Ovary (tissue), 10 donors: ENCODE results near the gene POGZ. TPM values are rescaled to one million over a fixed set of nuclear protein-coding genes. Genes with fewer than 3 reads are reported as not detected.

Experiments
- DNase-seq, 5 donors: peaks; one replicate each; pipeline ENCODE4 v3.0.0-alpha.2; 2019 to 2020
- H3K27ac ChIP-seq, 2 donors: fragments of 200-600 bp; one replicate each; pipeline versions ENCODE4 v1.5.1 to v1.8.0; 2019 to 2022
- H3K27me3 ChIP-seq: fragments of 200-600 bp; one replicate; pipeline ENCODE4 v1.8.0; 2022
- H3K36me3 ChIP-seq: fragments of 200-600 bp; sonication (generic); one replicate; pipeline ENCODE4 v1.5.1; 2019
- H3K4me1 ChIP-seq: one replicate; pipeline ENCODE4 v1.8.1; 2013; ENCODE audit warnings: mild to moderate bottlenecking, moderate library complexity; ENCODE audit not compliant: insufficient read depth
- H3K4me3 ChIP-seq: fragments of 200-600 bp; sonication (generic); one replicate; pipeline ENCODE4 v1.5.1; 2017
- H3K9me3 ChIP-seq, 2 donors: fragments of 200-600 bp in 1 of 2; sonication (generic) in 1 of 2; one replicate each; pipeline versions ENCODE4 v1.5.1 to v1.8.1; 2013 to 2019; ENCODE audit warnings: mild to moderate bottlenecking in 1 of 2, moderate library complexity in 1 of 2
- CTCF ChIP-seq, 3 donors: fragments of 450-650 bp in 2 of 3; fragments of 200-600 bp in 1 of 3; IDR thresholded peaks; one replicate each; pipeline versions ENCODE4 v1.5.1 to v1.8.0; 2016 to 2022; ENCODE audit warnings: antibody characterized with exemption in 3 of 3, mild to moderate bottlenecking in 1 of 3
- EP300 ChIP-seq: sonication (generic); formaldehyde crosslinking; IDR thresholded peaks from one replicate; pipeline ENCODE4 v1.6.1; 2017; ENCODE audit warnings: antibody characterized with exemption
- POLR2A ChIP-seq: fragments of 450-650 bp; IDR thresholded peaks from one replicate; pipeline ENCODE4 v1.6.1; 2017; ENCODE audit warnings: antibody characterized with exemption, mild to moderate bottlenecking, moderate library complexity
- WGBS, 3 donors: extraction: QIAGEN DNeasy Blood & Tissue Kit in 1 of 3; methylation state at CpG; one replicate each; pipeline versions ENCODE4 v1.1.5 to v1.1.7; 2013 to 2017; 5-methylcytosine and 5-hydroxymethylcytosine counted together
- intact Hi-C, 4 donors: fragments of 100-400 bp; cut with DNase I; formaldehyde crosslinking; loops; one replicate each; pipeline versions ENCODE4 v1.11.0 to v1.15.1; 2022 to 2023
- long read RNA-seq, 3 donors: library from polyadenylated mRNA in 2 of 3; unstranded in 2 of 3; transcript quantifications; one replicate each; pipeline ENCODE4 v2.0.0 and lab custom pipeline, GENCODE V29; 2021 to 2026
- polyA plus RNA-seq, 2 donors: library from polyadenylated mRNA; stranded (reverse); fragments of 200-250 nt in 1 of 2; fragments of 350-450 nt in 1 of 2; fragmentation: Illumina TruSeq in 1 of 2; extraction: RNeasy Lipid Tissue Mini Kit (QIAGEN cat#74804) in 1 of 2; gene quantifications; one replicate each; pipeline ENCODE4 v1.2.3, GENCODE V29; 2013 to 2014
- total RNA-seq, 7 donors: library from RNA; depleted of rRNA in 2 of 7; stranded (reverse); fragments of >200 nt in 2 of 7; fragmentation: NEBNext Ultra II Directional in 3 of 7; extraction: Animal tissue kit (Norgen Biotek cat#: 25700) in 3 of 7; gene quantifications; one replicate each; pipeline versions ENCODE4 v1.1.0 to v1.2.4, GENCODE V29; 2016 to 2023
- donor health status: DM: no; HTN: no; CAD: no; lungs with moderate emphysema.
- donor health status: DM: no; HTN: no; CAD: no.
- donor health status: Bipolar disorder and iron deficiency.
- donor health status: DM: yes; HTN: yes; CAD: no.
- donor health status: DM: no; HTN: no; CAD: no.
- donor health status: DM: yes; HTN: yes; CAD: no.

Gene POGZ, protein sequence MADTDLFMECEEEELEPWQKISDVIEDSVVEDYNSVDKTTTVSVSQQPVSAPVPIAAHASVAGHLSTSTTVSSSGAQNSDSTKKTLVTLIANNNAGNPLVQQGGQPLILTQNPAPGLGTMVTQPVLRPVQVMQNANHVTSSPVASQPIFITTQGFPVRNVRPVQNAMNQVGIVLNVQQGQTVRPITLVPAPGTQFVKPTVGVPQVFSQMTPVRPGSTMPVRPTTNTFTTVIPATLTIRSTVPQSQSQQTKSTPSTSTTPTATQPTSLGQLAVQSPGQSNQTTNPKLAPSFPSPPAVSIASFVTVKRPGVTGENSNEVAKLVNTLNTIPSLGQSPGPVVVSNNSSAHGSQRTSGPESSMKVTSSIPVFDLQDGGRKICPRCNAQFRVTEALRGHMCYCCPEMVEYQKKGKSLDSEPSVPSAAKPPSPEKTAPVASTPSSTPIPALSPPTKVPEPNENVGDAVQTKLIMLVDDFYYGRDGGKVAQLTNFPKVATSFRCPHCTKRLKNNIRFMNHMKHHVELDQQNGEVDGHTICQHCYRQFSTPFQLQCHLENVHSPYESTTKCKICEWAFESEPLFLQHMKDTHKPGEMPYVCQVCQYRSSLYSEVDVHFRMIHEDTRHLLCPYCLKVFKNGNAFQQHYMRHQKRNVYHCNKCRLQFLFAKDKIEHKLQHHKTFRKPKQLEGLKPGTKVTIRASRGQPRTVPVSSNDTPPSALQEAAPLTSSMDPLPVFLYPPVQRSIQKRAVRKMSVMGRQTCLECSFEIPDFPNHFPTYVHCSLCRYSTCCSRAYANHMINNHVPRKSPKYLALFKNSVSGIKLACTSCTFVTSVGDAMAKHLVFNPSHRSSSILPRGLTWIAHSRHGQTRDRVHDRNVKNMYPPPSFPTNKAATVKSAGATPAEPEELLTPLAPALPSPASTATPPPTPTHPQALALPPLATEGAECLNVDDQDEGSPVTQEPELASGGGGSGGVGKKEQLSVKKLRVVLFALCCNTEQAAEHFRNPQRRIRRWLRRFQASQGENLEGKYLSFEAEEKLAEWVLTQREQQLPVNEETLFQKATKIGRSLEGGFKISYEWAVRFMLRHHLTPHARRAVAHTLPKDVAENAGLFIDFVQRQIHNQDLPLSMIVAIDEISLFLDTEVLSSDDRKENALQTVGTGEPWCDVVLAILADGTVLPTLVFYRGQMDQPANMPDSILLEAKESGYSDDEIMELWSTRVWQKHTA (N-terminal part only)
- total RNA-seq (100 to 1,000 TPM in 5 of 7 donors, 10 to 100 TPM in 2; 54.8 to 151 (median 104) TPM), polyA plus RNA-seq (100 to 1,000 TPM in 1 of 2 donors, 10 to 100 TPM in 1; 34.6 to 110 TPM)
- long read RNA-seq, donor 1, partial matches to known transcripts, result 19 of 46 reads
- long read RNA-seq, donor 1, other reads (novel, unspliced or antisense), result 26 of 46 reads
- long read RNA-seq, donor 2, full-length matches to known transcripts, result 4 of 51 reads
- long read RNA-seq, donor 2, partial matches to known transcripts, result 47 of 51 reads
- long read RNA-seq, donor 2, other reads (novel, unspliced or antisense), result 0 of 51 reads
- long read RNA-seq, donor 3, full-length matches to known transcripts, result 5 of 33 reads
- long read RNA-seq, donor 3, partial matches to known transcripts, result 9 of 33 reads
- long read RNA-seq, donor 3, other reads (novel, unspliced or antisense), result 19 of 33 reads

DNA sequence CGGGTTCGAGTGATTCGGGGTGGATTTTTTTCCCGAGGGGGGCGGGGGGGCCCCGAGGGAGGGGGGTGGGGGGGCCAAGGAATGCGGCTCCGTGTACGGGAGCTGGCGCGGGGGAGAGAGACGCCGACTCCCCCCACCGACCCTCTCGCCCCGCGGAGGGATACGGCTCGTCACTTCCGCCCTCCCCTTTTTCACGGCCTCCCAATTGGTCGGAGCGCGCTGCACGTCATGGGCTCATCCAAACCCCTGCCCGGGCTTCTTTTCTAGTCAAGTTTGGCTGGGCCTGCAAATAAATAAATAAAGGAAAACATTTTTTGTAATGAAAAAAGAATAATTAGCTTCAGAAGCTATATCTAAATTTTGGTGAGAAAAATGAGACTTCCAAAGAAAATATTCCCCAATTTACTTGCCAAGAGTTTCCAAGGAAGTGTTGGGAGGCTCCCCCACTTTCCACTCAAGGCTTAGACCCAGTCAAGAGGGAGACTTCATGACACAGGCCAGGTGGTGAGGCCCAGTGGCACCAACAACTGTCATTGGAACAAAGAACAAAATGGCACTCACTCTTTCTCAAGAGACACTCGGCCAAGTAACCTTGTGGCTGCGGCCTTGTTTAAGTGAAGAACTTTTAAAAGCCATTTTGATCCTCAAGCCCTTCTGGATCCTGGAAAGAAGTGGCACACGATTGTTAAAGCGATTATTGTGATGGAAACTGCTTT lies at the start of gene POGZ:
Gene POGZ, minus strand, starts transcription at position 164 of the 716 bp plus-strand sequence. CDS start 17,290 bp downstream, outside the sequence.
- 12 to 13% (median 12%) methylated on average over 30 of the region's 30 CpGs for WGBS, 3 donors
- Histone ChIP-seq H3K4me1 (peaks cover 13% of the 10 kb centered on the region), H3K27me3 (no peaks in the 10 kb centered on the region), H3K9me3 (no peaks in the 10 kb centered on the region), H3K36me3 (no peaks in the 10 kb centered on the region), H3K27ac (peak within 1 kb of the TSS; percentile 98 to 99), H3K4me3 (peak within 1 kb of the TSS; percentile 73)
- peak; percentile 98 for DNase-seq
- intact Hi-C loops, result loop anchor here in 1 of 4 donors (2.0 kb wide), 1 partner anchor 13 kb away; no protein-coding TSS in a partner anchor
- TF ChIP-seq POLR2A, result peak; percentile 33
- TF ChIP-seq CTCF (IDR thresholded peaks at IDR 0.05), result no peak

DNA sequence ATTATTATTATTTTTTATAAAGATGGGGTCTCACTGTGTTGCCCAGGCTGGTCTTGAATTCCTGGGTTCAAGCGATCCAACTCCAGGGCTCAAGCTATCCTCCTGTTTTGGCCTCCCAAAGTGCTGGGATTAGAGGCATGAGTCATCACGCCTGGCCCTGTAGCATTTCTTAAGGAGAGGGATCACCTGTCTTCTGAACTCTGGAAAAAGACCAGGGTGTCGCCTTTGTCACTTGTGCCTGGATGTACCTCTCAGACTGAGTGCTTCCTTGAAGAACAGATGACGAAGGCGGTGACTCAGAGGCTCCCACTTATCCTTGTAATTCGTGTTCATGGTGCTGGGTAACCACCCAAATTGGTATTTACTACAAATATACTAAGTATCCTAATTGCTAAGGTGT lies 49.5 kb upstream of the POGZ start:
- whole genome bisulfite sequencing, 3 donors, result 81 to 85% (median 84%) methylated on average over 6 of the region's 6 CpGs
- DNase-seq, result no peak
- no peaks in the 10 kb centered on the region for H3K9me3 ChIP-seq
- no peak overlapping the region for H3K27ac ChIP-seq
- no peaks in the 10 kb centered on the region for H3K36me3 ChIP-seq
- H3K4me3 ChIP-seq, result no peak overlapping the region
- no peaks in the 10 kb centered on the region for H3K27me3 ChIP-seq
- peaks cover 6% of the 10 kb centered on the region for H3K4me1 ChIP-seq
- intact Hi-C loops, result no loop called here
- TF ChIP-seq EP300 (no peak), CTCF (IDR thresholded peaks at IDR 0.05) (no peak), POLR2A (no peak)

DNA sequence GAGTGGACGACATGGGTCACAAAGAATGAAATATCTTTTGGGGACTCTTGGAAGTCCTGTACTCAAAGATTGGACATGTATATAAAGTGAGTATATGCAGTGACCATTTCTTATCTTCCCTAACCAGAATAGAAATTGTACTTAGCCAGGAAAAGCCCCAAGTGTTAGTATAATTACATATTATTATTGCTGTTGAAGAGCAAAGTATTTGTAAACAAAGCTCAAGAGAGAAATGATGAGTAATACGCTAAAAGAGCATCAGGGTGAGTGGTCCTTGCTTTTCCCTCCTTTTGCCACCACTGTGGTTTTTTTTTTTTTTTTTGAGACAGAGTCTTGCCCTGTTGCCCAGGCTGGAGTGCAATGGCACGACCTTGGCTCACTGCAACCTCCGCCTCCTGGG lies 45.5 kb upstream of the POGZ start:
- H3K4me1 ChIP-seq, result no peaks in the 10 kb centered on the region
- no peak overlapping the region for H3K27ac ChIP-seq
- intact Hi-C loops, result no loop called here
- no peak overlapping the region for H3K4me3 ChIP-seq
- H3K36me3 ChIP-seq, result no peaks in the 10 kb centered on the region
- TF ChIP-seq EP300 (no peak), POLR2A (no peak), CTCF (IDR thresholded peaks at IDR 0.05) (no peak)
- no peak for DNase-seq
- H3K27me3 ChIP-seq, result no peaks in the 10 kb centered on the region
- H3K9me3 ChIP-seq, result no peaks in the 10 kb centered on the region
- WGBS, 3 donors, result 48 to 62% (median 53%) methylated on average over 4 of the region's 4 CpGs
